Medulla oblongata (tissue), 1 donor: ENCODE data around the gene RIMS1.
A peak's percentile ranks its signal among the peaks of the same experiment; 100 is the strongest.

Experiments used
- DNase-seq: peaks from one replicate; pipeline ENCODE4 v3.0.0-alpha.2; 2015; ENCODE audit errors: extremely low spot score

The RIMS1 gene

GRCh38 chr6:71886184-71887005 is at the start of gene RIMS1:
Gene RIMS1 (plus strand): TSS chr6:71886550. CDS start chr6:71887024, 474 bp downstream.
- DNase-seq = no peak

- no peak for DNase-seq
Observed at GRCh38 chr6:71851214-71851613, 35.1 kb upstream of the RIMS1 start.

- no peak for DNase-seq
Observed at GRCh38 chr6:71852948-71853347, 33.4 kb upstream of the RIMS1 start.

- peak; percentile 9 for DNase-seq
Observed at GRCh38 chr6:71855406-71855805, 30.9 kb upstream of the RIMS1 start.

GRCh38 chr6:71879016-71879415 is 7.3 kb upstream of the RIMS1 start:
- DNase-seq = no peak

- DNase-seq = no peak
Observed at GRCh38 chr6:71887006-71887743, 825 bp downstream of the RIMS1 start.

GRCh38 chr6:71887744-71888230 is 1.4 kb downstream of the RIMS1 start:
- peak; percentile 7 for DNase-seq

GRCh38 chr6:71888756-71889340 is 2.5 kb downstream of the RIMS1 start:
- DNase-seq = no peak

GRCh38 chr6:71889366-71889765 is 3.0 kb downstream of the RIMS1 start:
- no peak for DNase-seq

GRCh38 chr6:71892641-71893040 is 6.3 kb downstream of the RIMS1 start:
- DNase-seq = no peak

GRCh38 chr6:71900642-71901041 is 14.3 kb downstream of the RIMS1 start:
- no peak for DNase-seq

- no peak for DNase-seq
Observed at GRCh38 chr6:71902261-71902660, 15.9 kb downstream of the RIMS1 start.

- no peak for DNase-seq
Observed at GRCh38 chr6:71906813-71907212, 20.5 kb downstream of the RIMS1 start.

GRCh38 chr6:71908162-71908765 is 21.9 kb downstream of the RIMS1 start:
- no peak for DNase-seq

- no peak for DNase-seq
Observed at GRCh38 chr6:71913444-71914234, 27.3 kb downstream of the RIMS1 start.

- no peak for DNase-seq
Observed at GRCh38 chr6:71929047-71929446, 42.7 kb downstream of the RIMS1 start.

GRCh38 chr6:71933881-71934280 is 47.5 kb downstream of the RIMS1 start:
- no peak for DNase-seq

GRCh38 chr6:71965404-71965803 is 79.1 kb downstream of the RIMS1 start:
- no peak for DNase-seq

GRCh38 chr6:71967436-71967835 is 81.1 kb downstream of the RIMS1 start:
- DNase-seq = no peak

GRCh38 chr6:71977884-71978283 is 91.5 kb downstream of the RIMS1 start:
- no peak for DNase-seq

- DNase-seq = no peak
Observed at GRCh38 chr6:71979911-71980310, 93.6 kb downstream of the RIMS1 start.
